Measurements from ENCODE around the gene JPH4. TPM values are rescaled to one million over a fixed set of nuclear protein-coding genes. Genes with fewer than 3 reads are reported as not detected.

Gene JPH4
- polyA plus RNA-seq, 1 of the 3 experiments (the other 2 are of a cell fraction): 8.7 TPM

- TF ChIP-seq, protein P1, sequence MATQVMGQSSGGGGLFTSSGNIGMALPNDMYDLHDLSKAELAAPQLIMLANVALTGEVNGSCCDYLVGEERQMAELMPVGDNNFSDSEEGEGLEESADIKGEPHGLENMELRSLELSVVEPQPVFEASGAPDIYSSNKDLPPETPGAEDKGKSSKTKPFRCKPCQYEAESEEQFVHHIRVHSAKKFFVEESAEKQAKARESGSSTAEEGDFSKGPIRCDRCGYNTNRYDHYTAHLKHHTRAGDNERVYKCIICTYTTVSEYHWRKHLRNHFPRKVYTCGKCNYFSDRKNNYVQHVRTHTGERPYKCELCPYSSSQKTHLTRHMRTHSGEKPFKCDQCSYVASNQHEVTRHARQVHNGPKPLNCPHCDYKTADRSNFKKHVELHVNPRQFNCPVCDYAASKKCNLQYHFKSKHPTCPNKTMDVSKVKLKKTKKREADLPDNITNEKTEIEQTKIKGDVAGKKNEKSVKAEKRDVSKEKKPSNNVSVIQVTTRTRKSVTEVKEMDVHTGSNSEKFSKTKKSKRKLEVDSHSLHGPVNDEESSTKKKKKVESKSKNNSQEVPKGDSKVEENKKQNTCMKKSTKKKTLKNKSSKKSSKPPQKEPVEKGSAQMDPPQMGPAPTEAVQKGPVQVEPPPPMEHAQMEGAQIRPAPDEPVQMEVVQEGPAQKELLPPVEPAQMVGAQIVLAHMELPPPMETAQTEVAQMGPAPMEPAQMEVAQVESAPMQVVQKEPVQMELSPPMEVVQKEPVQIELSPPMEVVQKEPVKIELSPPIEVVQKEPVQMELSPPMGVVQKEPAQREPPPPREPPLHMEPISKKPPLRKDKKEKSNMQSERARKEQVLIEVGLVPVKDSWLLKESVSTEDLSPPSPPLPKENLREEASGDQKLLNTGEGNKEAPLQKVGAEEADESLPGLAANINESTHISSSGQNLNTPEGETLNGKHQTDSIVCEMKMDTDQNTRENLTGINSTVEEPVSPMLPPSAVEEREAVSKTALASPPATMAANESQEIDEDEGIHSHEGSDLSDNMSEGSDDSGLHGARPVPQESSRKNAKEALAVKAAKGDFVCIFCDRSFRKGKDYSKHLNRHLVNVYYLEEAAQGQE (IDR thresholded peaks at IDR 0.05; ENCODE audit: low read depth, low read length): no peak
- no peak for TF ChIP-seq GABPA (IDR thresholded peaks at IDR 0.05; ENCODE audit: low read depth)
These were observed 16.4 kb downstream of the JPH4 start (continued) for GRCh38 chr14:23561873-23562821.

DNA sequence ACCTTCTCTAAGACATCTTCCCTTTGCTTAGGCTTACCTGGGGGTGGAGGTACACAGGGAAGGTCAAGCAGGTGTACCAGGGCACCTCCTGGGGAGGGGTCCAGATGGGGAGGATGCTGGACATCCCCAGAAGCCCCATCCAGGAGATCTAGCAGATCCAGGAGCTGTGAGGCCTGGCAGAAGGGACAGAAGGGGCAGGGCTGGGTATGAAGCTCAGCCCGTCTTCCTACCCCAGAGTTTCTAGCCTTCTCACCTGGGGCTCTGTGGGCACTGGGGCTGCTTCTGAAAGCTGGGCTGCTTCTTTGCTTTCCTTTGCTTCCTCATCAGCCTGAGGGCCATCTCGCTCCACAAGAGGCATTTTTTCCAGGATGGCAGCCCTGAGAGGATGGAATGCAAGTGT, 17.3 kb downstream of the JPH4 start:
- TF ChIP-seq GABPA (IDR thresholded peaks at IDR 0.05; ENCODE audit: low read depth): no peak
- TF ChIP-seq SIN3A (IDR thresholded peaks at IDR 0.05; ENCODE audit: borderline replicate concordance, low read depth, low read length): no peak
- TF ChIP-seq RCOR1 (IDR thresholded peaks at IDR 0.05; ENCODE audit: low read length): no peak
- TF ChIP-seq JUND (IDR thresholded peaks at IDR 0.05): no peak
- TF ChIP-seq GATA2 (CRISPR knock-in tag; IDR thresholded peaks at IDR 0.05): no peak
- TF ChIP-seq, protein P2, sequence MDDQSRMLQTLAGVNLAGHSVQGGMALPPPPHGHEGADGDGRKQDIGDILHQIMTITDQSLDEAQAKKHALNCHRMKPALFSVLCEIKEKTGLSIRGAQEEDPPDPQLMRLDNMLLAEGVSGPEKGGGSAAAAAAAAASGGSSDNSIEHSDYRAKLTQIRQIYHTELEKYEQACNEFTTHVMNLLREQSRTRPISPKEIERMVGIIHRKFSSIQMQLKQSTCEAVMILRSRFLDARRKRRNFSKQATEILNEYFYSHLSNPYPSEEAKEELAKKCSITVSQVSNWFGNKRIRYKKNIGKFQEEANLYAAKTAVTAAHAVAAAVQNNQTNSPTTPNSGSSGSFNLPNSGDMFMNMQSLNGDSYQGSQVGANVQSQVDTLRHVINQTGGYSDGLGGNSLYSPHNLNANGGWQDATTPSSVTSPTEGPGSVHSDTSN (IDR thresholded peaks at IDR 0.05): no peak
- no peak for TF ChIP-seq EZH2phosphoT487 (IDR thresholded peaks at IDR 0.05; ENCODE audit: borderline replicate concordance, low read depth)
- no peak for TF ChIP-seq EP300 (IDR thresholded peaks at IDR 0.05; ENCODE audit: borderline replicate concordance in 1 of 2, low read depth in 1 of 2, low read length in 1 of 2)
- TF ChIP-seq YY1 (IDR thresholded peaks at IDR 0.05; ENCODE audit: low read depth): no peak
- Histone ChIP-seq H3K27ac (ENCODE audit: low read depth in 2 of 2, low read length in 1 of 2) (no peak overlapping the region), H2AFZ (ENCODE audit: low read depth) (no peak overlapping the region), H3K79me2 (ENCODE audit: insufficient read depth) (peaks cover 11% of the 10 kb centered on the region; the same call in 1 of the 2 replicates), H3K36me3 (replicated peaks in 1 of 2; ENCODE audit: control insufficient read depth in 1 of 2, insufficient read depth in 2 of 2, low read length in 1 of 2) (peaks cover 17 to 56% of the 10 kb centered on the region in 2 experiments), H3K4me1 (ENCODE audit: control insufficient read depth in 1 of 2, insufficient read depth in 2 of 2, low read depth in 1 of 2, low read length in 1 of 2) (peaks cover 0 to 15% of the 10 kb centered on the region in 2 experiments; a peak in 1 of 4 replicates), H3K4me3 (ENCODE audit: low read depth in 2 of 2, low read length in 1 of 2) (no peak overlapping the region), H3K9me3 (no peaks in the 10 kb centered on the region), H3K4me2 (no peak overlapping the region), H3F3A (replicated peaks; ENCODE audit: insufficient read depth) (peaks cover 4% of the 10 kb centered on the region), H3K9me2 (no peaks in the 10 kb centered on the region), H3K27me3 (ENCODE audit: insufficient read depth) (no peaks in the 10 kb centered on the region), H3K9ac (no peak overlapping the region), H4K20me1 (ENCODE audit: insufficient read depth) (no peaks in the 10 kb centered on the region)
- ChIA-PET POLR2A (interaction anchor here (1.2 to 2.2 kb wide), 4 partner anchors 17 to 92 kb away, joined by 3 to 10 read pairs (median 4); partner anchors contain the start of genes JPH4 and NGDN), CTCF (interaction anchor here (0.8 to 19.5 kb wide), 15 partner anchors 8 to 232 kb away, joined by 3 to 785 read pairs (median 9); partner anchors contain the start of genes AP1G2, NGDN and ZFHX2)
- no peak for DNase-seq
- 100% methylated on average over 2 of the region's 2 CpGs for WGBS (ENCODE audit: low lambda C conversion rate)
